Measurements from ENCODE around the gene CD9. TPM values are rescaled to one million over a fixed set of nuclear protein-coding genes. Genes with fewer than 3 reads are reported as not detected.

Gene CD9
- total RNA-seq, 4 donors from 2014 or later: 26.7 to 50.6 (median 48.4) TPM

GRCh38 chr12:6211421-6211869, 11.2 kb downstream of the CD9 start:
- Histone ChIP-seq H3K36me3 (no peaks in the 10 kb centered on the region), H3K9me3 (no peaks in the 10 kb centered on the region), H3K4me1 (peaks cover 18 to 26% of the 10 kb centered on the region in 2 donors), H3K27me3 (no peaks in the 10 kb centered on the region), H3K4me3 (no peak overlapping the region), H3K27ac (no peak overlapping the region)
- TF ChIP-seq POLR2A (IDR thresholded peaks at IDR 0.05) (no peak), CTCF (IDR thresholded peaks at IDR 0.05 in 4 of 5, conservative IDR thresholded peaks at IDR 0.05 in 1 of 5) (no peak)
- ATAC-seq (no peak), DNase-seq (no peak)
- in situ Hi-C loops (cut with MboI; ENCODE audit: low sequenced_read_pairs in 4 of 4) (no loop called here), intact Hi-C loops (cut with DNase I; ENCODE audit: low total_unique reads) (no loop called here)

- in situ Hi-C loops (cut with MboI; ENCODE audit: low sequenced_read_pairs in 4 of 4) (no loop called here), intact Hi-C loops (cut with DNase I; ENCODE audit: low total_unique reads) (no loop called here)
- no peak overlapping the region for H3K4me3 ChIP-seq
- peaks cover 16 to 33% of the 10 kb centered on the region in 2 donors for H3K4me1 ChIP-seq
- no peaks in the 10 kb centered on the region for H3K9me3 ChIP-seq
- no peaks in the 10 kb centered on the region for H3K27me3 ChIP-seq
- TF ChIP-seq CTCF (IDR thresholded peaks at IDR 0.05 in 4 of 5, conservative IDR thresholded peaks at IDR 0.05 in 1 of 5) (no peak), POLR2A (IDR thresholded peaks at IDR 0.05) (no peak)
- no peak for ATAC-seq
- H3K27ac ChIP-seq: no peak overlapping the region
- H3K36me3 ChIP-seq: no peaks in the 10 kb centered on the region
- no peak for DNase-seq
These were observed 11.9 kb downstream of the CD9 start for GRCh38 chr12:6212086-6212485.

GRCh38 chr12:6213969-6214368, 13.8 kb downstream of the CD9 start:
- no peak overlapping the region for H3K27ac ChIP-seq
- H3K4me3 ChIP-seq: no peak overlapping the region
- H3K4me1 ChIP-seq: peaks cover 4 to 22% of the 10 kb centered on the region in 2 donors
- H3K9me3 ChIP-seq: no peaks in the 10 kb centered on the region
- H3K36me3 ChIP-seq: no peaks in the 10 kb centered on the region
- no peak for DNase-seq
- H3K27me3 ChIP-seq: no peaks in the 10 kb centered on the region
- in situ Hi-C loops (cut with MboI; ENCODE audit: low sequenced_read_pairs in 4 of 4) (no loop called here), intact Hi-C loops (cut with DNase I; ENCODE audit: low total_unique reads) (no loop called here)
- TF ChIP-seq CTCF (IDR thresholded peaks at IDR 0.05 in 4 of 5, conservative IDR thresholded peaks at IDR 0.05 in 1 of 5) (no peak), POLR2A (IDR thresholded peaks at IDR 0.05) (no peak)
- ATAC-seq: no peak

GRCh38 chr12:6214633-6215032, 14.4 kb downstream of the CD9 start:
- in situ Hi-C loops (cut with MboI; ENCODE audit: low sequenced_read_pairs in 4 of 4): no loop called here
- H3K9me3 ChIP-seq: no peaks in the 10 kb centered on the region
- peaks cover 4 to 22% of the 10 kb centered on the region in 2 donors for H3K4me1 ChIP-seq
- intact Hi-C loops (cut with DNase I; ENCODE audit: low total_unique reads): no loop called here
- DNase-seq (no peak), ATAC-seq (no peak)
- TF ChIP-seq POLR2A (IDR thresholded peaks at IDR 0.05): no peak
- H3K27ac ChIP-seq: peak overlapping the region in 1 of 4 donors; percentile 43
- H3K4me3 ChIP-seq: no peak overlapping the region
- H3K36me3 ChIP-seq: no peaks in the 10 kb centered on the region
- no peaks in the 10 kb centered on the region for H3K27me3 ChIP-seq

- peaks cover 8 to 22% of the 10 kb centered on the region in 2 donors for H3K4me1 ChIP-seq
- H3K36me3 ChIP-seq: no peaks in the 10 kb centered on the region
- in situ Hi-C loops (cut with MboI; ENCODE audit: low sequenced_read_pairs in 4 of 4) (no loop called here), intact Hi-C loops (cut with DNase I; ENCODE audit: low total_unique reads) (no loop called here)
- H3K27ac ChIP-seq: peak overlapping the region; percentile 15 to 46 (median 42)
- no peaks in the 10 kb centered on the region for H3K9me3 ChIP-seq
- TF ChIP-seq POLR2A (IDR thresholded peaks at IDR 0.05) (no peak), CTCF (IDR thresholded peaks at IDR 0.05 in 4 of 5, conservative IDR thresholded peaks at IDR 0.05 in 1 of 5) (no peak)
- no peaks in the 10 kb centered on the region for H3K27me3 ChIP-seq
- ATAC-seq (no peak), DNase-seq (no peak)
- no peak overlapping the region for H3K4me3 ChIP-seq
These were observed 15.1 kb downstream of the CD9 start for GRCh38 chr12:6215120-6215807.

All from gastrocnemius medialis (tissue), 4 donors.